ENCODE measurements around the gene ERF.
A peak's percentile ranks its signal among the peaks of the same experiment; 100 is the strongest.

ERF gene

GRCh38 chr19:42286349-42287016 lies 31.6 kb upstream of the ERF start:
- DNase-seq, result no peak

GRCh38 chr19:42285988-42286348 lies 31.0 kb upstream of the ERF start:
- no peak for DNase-seq

GRCh38 chr19:42285541-42285941 lies 30.6 kb upstream of the ERF start:
- no peak for DNase-seq

DNA sequence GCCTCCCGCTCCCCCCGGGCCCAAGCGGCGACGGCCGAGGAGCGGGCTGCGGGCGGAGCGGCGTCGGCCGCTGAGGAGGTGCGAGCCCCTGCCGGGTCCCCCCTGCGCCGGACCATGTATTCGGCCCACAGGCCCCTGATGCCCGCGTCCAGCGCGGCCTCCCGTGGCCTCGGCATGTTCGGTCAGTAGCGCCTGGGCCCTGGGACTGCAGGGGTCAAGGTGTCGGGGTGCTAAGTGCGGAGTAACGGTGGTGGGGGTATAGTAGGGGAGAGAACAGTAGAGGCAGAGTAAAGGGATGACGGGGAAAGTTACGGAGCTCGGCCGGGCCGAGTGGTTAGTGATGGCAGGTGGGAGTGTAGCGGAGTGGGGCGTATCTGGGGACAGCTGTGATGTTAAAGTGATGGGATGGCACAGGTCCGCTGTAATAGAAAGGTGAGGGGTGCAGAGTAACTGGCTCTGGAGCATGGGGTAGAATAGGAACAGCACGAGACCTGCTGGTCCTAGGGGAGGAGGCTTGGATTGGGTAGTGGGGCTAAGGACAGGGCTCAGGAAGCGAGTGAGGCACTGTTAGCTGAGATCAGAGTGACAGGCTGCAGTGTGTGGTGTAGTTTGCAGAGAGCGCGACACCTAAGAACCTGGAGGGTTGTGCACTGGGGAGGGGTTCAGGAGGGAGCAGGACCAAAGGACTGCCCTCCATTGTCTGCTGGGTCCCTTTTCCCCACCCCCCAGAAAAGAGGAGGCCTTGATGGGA lies 29.8 kb upstream of the ERF start:
- DNase-seq, result peak; percentile 32

GRCh38 chr19:42284066-42284501 lies 29.2 kb upstream of the ERF start:
- DNase-seq, result peak; percentile 91

- DNase-seq, result peak; percentile 98
Measured at GRCh38 chr19:42283188-42284065, 28.5 kb upstream of the ERF start.

GRCh38 chr19:42282819-42283187 lies 27.9 kb upstream of the ERF start:
- no peak for DNase-seq

- peak; percentile 35 for DNase-seq
Measured at GRCh38 chr19:42281827-42282762, 27.2 kb upstream of the ERF start.

DNA sequence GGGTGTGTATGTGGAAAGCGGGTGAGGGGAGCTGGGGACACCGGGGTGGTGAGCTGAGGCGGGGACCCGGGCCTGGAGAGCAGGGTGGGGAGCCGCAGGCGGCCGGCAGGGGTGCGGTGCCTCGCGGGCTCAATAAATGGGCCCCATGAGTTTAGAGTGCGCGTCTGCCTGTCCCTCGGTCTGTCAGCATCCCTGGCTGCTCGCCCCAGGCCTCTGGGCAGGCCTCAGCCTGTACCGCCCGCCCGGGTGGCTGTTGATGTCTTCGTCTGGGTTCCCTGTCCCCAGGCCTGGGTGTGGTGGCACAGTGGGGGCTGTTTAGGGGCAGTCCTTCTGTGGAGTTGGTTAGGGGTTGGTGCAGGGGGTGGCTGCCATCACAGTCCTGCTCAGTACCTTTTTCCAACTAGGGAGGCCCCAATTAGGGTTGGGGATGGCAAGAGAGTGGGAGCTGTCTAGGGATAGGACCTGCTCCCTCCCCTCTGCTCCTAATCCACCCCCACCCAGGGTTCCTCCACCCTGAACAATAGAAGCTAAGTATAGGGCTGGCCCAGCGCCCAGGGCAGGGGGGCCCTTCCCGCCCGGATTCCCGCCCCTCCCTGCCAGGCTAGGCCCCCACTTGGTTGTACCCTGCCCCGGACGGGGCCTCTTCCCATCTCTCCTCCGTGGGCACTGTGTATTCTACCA lies 26.4 kb upstream of the ERF start:
- DNase-seq, result peak; percentile 44

- no peak for DNase-seq
Measured at GRCh38 chr19:42280815-42281145, 25.9 kb upstream of the ERF start.

DNA sequence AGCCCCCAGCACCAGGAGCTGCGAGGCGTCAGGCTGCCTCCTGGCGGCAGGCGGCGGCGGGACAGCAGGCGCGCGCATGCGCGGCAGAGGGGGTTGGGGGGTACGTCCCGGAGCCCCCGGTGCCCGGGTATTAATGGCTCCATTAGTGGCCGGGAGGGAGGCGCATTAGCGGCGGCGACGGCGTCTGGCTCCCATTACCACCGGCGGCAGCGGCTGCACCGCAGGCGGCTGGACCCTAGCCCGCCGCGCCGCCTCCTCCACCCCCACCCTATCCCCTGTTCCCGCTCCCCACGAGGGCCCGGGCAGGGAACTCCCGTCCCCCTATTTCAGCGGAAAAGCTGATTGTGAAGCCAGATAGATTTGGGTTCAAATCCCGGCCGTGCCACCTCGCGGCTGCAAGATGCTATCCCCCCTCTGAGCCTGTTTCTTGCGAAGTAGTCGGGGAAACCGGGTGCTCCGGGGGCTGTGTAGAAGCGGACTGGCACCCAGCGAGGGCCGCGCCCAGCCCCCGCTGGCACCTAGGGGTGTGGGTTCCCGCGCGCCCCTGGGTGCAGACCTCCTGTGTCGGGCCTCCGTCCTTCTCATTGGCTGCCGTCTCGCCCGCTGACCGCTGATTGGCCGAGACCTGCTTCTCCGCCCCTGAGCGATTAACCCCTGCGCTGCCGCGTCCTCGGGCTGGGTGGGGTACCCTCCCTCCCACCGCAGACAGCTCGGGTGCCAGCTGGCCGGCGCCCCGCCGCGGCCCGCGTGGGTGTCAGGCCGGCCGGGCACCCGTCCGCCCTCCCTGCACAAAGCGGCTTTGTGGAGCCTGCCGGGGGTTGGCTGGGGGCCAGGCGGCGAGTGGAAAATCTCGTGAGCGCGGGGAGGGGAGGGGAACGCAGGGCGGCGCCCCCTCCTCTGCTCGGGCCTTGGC lies 25.2 kb upstream of the ERF start:
- peak; percentile 97 for DNase-seq

GRCh38 chr19:42279155-42279901 lies 24.4 kb upstream of the ERF start:
- DNase-seq, result no peak

DNA sequence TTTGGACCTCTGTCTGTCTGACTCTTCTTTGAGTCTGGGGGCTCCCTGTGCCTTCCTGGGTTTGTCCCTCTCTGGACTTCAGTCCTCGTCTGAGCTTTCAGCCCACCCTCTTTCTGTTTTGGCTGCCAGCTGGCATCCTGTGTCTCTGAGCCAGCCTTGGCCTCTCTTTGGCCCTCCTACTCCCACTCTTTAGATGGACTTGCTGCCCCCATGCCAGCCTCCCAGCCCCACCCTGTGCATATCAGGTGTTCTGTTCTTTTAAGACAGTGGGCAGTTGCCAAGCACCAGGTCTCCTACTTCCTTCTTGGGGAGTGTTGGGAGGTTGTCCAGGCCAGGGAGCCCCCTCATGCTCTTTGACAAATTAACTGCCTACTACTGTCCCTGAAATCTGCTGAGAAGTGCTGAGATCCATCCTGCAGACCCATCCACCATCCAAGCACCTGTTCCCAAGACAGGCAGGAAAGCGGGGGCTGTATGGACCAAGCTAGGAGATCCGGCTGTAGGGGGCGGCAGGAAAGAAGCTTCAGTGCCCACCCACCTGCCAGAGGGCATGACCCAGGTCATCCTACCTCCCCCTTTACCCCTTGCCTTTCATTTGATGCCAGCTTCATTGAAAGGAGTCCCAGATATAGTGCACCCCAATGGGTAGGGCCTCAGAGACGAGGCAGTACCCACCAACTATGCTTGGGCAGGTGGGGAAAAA lies 23.7 kb upstream of the ERF start:
- DNase-seq, result no peak

DNA sequence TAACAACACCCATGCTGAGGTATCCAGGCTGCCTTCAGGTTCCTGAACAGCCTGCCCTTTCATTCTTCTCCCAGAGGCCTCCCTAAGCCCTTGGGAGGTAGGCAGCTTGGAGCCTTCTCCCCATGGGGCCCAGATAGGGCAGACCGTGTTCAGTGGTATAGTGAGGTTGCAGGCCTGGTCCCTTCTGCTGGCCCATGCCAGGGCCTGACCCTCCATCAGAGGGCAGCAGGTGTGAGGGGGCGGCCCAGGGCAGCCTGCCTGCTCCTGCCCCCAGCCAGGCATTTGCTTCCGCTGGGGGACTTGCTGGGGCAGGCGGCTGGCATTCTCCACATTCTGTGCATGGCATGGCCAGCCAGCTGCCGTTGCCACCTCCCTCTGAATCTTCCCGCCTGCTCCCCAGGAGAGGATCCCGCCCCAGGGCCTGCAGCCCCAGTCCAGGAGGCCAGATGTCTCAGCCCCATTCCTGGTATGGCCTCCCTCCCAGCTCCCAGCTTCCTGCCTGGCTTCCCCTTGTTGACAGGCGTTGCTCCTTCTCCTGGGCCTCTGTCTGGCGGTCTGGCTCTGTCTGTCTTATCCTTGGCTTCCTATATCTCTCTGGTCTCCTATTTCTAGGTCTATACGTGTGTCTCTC lies 23.0 kb upstream of the ERF start:
- no peak for DNase-seq

DNA sequence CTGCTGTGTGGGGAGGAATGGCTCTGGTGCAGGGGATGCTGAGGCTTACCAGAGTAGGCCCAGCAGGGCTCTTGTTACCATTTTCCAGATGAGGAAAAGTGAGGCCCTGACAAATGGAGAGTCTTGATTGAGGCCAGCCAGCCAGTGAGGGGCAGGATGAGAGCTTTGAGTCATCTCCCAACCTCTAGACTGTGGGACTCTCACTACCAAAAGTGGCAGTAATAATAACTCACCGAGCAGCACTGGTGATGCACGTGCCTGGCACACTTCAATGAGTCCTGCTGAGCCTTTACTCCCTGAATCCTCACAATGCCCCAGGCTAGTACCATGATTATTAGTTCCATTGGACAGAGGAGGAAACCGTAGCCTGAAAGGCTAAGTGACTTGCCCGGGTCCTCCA lies 21.9 kb upstream of the ERF start:
- peak; percentile 84 for DNase-seq

DNA sequence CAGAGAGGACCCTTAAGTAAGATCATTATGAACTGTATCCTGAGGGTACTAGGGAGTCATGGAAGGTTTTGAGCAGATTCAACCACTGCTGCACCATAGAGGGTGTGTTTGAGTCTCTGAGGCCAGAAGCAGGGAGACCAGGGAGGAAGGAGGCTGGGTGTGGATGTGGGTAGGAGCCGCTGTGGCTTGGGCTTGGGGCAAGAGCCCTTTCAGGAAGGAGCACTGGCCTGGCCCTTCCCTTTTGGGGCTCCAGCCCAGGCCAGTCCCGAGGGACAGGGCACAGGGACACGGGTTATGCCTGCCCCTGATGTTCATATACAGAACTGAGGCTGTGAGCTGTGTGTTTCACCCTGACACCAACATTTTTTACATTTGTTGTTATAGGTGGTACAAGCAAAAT lies 21.4 kb upstream of the ERF start:
- DNase-seq, result no peak

DNA sequence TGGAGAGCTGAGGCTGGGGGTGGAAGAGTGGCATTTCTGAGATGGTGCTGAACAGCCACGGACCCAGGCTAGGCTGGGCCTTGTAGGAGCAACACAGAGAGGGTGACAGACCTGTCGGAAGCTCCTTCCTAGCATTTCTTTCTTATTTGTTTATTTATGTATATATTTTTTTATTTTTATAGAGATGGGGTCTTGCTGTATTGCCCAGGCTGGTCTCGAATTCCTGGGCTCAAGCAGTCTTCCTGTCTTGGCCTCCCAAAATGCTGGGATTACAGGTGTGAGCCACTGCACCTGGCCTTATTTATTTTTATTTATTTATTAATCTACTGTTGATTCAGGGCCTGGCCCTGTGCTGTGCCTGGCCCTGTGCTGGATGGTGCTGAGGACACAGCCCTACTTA lies 20.6 kb upstream of the ERF start:
- DNase-seq, result no peak

DNA sequence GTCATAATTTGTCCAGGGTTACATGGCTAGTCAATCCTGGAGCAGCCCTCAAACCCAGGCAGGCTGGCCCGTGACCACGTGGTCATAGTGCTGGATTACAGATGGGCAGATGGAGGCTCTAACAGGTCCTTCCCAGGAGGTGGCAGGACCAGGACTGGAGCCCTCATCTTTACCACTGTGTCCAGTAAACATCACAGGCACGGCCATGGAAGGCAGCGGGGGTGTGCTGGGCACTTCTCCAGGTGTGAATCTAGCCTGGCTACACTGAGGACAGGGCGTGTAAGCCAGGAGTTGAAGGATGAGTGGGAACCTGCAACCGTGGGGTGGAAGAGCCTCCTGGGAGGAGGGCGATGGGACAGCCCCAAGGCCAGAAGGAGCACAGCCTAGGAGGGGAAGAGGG lies 20.2 kb upstream of the ERF start:
- DNase-seq, result no peak

- DNase-seq, result no peak
Measured at GRCh38 chr19:42274065-42274682, 19.2 kb upstream of the ERF start.
